Stimulated activated naive CD8-positive, alpha-beta T cell treated with anti-CD3 and anti-CD28 coated beads, Interleukin-15, Interleukin-2, amounts not matched to agents 100 U/mL and 50 U/mL, for 24 hours (primary cell): ENCODE measurements around the gene RHAG.
"Not testable (repeated sequence)": the region's sequence is repeated elsewhere in the genome, so short reads cannot be mapped to it uniquely, and the experiment has no call there.

Source experiments
- ATAC-seq: fragments of 150-1000 bp; cut with Tn5 transposase; one replicate; pipeline ENCODE4 v1.10.0; 2021
- DNase-seq: peaks from one replicate; pipeline ENCODE4 v3.0.0; 2021

The RHAG gene

DNA sequence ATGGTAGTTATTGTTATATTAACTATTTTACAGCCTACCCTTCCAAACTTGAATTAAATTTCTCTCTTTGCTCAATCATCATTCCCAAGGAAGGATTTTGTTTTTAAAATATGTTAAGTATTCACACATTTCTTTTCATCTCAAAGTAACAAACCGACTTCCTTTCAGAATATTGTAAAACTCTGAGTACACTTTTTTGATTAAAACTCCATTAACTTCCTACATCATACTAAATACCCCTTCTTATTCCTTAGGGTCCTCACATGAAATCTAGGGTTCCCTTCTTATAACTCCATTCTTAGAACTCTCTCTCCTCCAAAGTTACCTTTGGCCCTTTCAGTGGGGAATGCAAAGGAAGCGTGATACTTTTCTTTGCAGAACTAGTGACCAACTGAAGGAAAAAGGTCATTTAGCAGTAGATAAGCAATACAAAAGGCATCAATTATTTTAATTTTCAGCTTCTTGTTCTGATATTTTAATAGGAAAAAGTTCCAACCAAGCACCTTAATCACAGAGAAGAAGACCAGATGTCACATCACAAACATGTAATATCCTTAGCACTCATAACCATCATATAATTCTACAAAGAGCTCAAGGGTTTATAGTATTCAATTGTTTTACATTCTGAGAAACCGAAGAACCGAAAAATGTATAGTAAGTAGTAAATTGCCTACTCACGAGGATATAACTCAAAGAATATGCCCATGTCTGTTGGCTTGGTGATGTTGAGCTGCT is 494 bp downstream of the RHAG start:
- ATAC-seq (no peak), DNase-seq (no peak)

DNA sequence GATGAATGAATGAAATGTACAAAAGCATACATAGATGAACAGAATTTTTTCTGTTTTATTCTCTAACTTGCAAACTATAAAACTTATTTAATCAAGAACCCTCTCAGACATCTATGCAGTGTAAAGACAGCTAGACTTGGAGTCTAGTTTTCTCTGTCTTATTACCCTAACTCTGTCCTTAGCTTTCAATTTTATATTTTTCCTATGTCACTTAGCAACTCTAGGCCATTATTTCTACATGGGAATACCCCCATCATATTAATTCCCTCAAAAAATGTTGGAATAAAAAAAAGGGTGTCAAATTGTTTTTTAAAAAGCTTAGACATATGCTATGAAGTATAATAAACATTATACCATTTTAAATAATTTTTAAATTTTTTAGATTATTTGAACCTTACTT is 1.2 kb downstream of the RHAG start:
- ATAC-seq (no peak), DNase-seq (no peak)

DNA sequence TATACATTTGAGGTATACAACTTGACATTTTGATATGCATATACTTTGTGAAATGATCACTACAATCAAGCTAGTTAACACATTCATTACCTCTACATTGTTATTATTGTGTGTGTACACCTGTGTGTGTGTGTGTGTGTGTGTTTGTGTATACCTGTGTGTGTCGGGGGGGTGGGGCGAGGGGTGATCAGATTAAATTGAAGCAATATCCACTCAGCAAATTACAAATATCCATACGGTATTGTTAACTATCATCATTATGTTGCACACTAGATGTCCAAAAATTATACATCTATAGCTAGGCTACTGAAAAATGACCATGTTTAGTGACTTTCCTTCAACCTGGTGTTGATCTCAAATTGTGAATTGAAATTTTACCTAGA is 1.8 kb downstream of the RHAG start:
- no peak for DNase-seq
- no peak for ATAC-seq

DNA sequence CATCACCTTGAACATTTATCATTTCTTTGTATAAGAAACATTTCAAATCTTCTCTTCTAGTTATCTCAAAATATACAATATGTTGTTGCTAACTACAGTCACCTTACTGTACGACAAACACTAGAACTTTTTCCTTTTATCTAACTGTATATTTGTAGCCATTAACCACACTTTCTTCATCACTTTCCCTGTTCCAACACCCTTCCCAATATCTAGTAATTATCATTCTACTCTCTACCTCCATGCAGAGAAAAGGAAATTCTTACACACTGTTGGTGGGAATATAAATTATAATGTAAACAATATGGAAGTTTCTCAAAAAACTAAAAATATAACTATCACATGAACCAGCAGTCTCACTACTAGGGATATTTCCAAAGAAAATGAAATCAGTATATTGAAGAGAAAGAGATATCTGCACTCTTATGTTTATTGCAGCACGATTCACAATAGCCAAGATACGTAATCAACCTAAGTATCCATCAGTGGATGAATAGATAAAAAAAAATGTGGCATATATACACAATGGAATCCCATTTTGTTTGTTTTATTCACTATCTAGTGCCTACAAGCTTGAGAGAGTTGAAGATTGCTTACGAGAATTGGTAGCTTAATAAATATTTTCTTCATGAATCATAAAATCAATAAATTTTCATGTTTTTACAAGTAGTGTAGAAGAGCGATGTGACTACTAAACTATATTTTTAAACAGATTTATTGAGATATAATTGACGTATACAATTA is 2.4 kb downstream of the RHAG start:
- ATAC-seq (no peak), DNase-seq (no peak)

DNA sequence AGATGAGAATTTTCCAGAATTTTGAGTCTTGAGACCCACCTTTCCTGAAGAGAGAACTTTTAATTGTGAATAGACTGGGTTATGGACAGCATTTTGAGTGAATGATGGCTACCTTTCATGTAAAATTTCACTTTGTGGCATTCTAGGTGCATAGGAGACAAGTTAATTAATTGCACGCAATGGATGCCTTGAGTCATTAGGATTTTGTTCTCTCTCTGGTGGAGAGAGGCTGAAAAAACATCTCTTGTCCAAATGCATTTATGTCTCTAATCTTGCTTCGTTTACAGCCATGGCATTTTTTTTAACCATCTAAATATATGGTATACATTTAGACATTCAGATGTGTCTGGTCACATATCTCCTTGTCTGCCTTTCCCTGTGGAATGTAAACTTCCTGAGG is 3.1 kb downstream of the RHAG start:
- no peak for DNase-seq

DNA sequence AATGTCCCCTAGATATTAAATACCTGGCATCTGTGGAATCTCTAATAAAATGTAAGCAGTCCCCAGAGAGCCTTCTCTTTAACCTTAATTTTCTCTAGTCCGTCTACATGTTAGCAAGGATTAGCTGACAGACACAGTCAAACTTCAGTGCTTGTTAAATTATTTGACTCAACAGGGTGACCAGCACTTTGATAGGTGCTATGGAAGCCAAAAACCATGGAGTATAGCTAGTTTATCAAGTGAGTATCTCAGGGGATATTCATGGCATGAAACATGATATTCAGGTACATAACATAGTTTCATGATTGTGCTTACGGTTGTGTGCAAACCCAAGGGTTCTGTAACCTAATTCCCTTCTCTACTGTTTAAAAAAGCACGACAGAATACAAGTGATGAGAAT is 3.9 kb downstream of the RHAG start:
- DNase-seq (no peak), ATAC-seq (no peak)

More for the DNA sequence above, 3.1 kb downstream of the RHAG start:
- no peak for ATAC-seq

DNA sequence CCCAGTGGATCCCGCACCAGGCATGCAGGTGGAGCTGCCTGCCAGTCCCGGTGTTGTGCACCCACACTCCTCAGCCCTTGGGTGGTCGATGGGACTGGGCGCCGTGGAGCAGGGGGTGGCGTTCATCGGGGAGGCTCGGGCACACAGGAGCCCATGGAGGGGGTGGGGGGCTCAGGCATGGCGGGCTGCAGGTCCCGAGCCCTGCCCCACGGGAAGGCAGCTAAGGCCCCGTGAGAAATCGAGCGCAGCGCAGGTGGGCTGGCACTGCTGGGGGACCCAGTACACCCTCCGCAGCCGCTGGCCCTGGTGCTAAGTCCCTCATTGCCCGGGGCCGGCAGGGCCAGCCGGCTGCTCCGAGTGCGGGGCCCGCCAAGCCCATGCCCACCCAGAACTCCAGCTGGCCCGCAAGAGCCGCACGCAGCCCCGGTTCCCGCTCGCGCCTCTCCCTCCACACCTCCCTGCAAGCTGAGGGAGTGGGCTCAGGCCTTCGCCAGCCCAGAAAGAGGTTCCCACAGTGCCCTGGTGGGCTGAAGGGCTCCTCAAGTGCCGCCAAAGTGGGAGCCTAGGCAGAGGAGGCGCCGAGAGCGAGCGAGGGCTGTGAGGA is 7.1 kb downstream of the RHAG start:
- DNase-seq, ATAC-seq: not testable (repeated sequence)

DNA sequence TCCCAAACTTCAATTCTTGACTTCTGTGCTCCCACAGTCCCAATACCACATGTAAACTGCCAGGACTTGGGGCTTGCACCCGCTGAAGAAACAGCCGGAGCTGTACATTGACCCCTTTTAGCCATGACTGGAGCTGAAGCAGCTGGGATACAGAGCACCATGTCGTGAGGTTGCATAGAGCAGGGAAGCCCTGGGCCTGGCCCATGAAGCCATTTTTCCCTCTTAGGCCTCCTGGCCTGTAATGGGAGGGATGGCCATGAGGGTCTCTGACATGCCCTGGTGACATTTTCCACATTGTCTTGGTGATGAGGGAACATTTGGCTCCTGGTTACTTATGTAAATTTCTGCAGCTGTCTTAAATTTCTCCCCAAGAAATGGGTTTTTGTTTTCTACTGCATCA is 9.8 kb downstream of the RHAG start:
- ATAC-seq (no peak), DNase-seq (no peak)

DNA sequence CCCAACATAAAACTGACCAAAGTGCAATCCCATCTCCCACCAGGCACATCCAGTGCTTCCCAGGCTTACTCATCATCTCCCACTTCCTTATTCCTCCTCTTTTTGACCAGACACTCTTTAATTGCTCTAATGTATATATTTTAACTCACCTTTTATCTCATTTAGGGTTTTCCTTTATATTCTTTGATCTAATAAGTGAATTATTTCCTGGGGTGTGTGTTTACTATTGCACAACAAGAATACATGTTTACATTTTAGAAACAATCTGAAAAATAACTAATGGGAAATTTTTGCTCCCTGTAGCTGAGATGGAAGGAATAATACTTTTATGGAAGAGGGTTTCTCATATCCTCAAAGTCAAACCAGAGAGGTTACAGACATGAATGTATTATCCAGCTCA is 18.4 kb downstream of the RHAG start:
- no peak for DNase-seq

DNA sequence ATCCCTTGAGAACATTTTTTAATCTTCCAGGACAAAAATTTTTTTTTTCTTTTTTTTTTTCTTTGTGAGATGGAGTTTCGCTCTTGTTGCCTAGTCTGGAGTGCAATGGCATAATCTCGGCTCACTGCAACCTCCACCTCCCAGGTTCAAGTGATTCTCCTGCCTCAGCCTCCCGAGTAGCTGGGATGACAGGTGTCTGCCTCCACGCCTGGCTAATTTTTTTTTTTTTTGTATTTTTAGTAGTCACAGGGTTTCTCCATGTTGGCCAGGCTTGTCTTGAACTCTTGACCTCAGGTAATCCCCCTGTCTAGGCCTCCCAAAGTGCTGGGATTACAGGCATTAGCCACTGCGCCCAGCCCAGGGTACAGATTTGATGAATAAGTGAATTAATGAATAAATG is 22.5 kb downstream of the RHAG start:
- not testable (repeated sequence) for DNase-seq, ATAC-seq

More for the DNA sequence above, 18.4 kb downstream of the RHAG start:
- no peak for ATAC-seq

DNA sequence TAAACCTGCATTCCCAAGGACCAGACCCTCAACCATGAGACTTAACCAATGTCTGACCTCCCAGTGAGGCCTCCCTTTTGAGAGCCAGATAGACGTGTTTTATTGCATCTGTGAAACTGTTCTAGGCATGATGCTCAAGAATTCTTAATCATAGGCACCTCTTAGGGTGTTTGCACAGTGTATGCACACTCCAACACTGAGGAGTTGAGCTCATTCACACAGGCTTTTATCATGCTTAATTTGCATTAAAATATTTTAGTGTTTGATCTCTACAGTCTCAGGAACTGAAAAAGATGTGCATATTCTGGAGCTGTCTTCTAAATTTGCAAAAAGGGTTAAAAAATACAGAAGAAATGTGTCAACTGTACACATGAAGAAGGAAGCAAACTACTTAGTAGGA is 27.4 kb downstream of the RHAG start:
- ATAC-seq (no peak), DNase-seq (no peak)

DNA sequence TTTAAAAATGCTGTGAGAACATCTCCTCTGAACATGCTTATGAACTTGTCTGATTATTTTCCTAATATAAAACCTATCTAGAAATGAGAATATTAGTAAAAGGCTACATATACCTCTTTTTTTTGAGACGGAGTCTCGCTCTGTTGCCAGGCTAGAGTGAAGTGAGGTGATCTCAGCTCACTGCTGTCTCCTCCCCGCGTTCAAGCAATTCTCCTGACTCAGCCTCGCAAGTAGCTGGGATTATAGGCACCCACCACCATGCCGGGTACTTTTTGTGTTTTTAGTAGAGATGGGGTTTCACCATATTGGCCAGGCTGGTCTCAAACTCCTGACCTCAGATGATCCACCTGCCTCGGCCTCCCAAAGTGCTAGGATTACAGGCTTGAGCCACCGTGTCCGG is 28.4 kb downstream of the RHAG start:
- not testable (repeated sequence) for DNase-seq, ATAC-seq

DNA sequence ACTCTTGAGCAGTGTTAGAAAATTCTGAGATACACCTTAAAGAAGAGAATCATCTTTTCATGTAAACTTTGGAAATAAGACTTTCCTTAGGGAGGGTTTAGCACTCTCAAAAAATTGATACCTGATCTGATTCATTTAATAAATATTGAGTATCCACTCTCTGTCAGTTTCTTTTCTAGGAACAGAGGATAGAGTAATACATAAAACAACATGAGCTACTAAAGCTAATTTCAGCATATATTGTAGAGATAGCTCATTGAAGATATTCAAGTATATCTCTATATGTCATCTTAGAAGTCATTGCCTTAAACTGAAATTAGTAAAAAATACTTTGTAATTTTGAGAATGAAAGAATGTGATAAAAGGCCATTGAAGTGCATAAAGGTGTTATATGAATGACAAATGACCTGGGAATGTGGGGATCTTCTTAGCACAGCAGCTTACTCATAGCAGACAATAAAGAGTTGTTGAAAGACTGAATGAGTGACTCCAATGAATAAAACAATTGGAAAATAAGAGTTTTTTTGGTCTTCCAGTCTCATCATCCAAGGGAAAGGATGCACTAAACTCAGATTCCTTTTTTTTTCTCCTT is 29.2 kb downstream of the RHAG start:
- no peak for ATAC-seq

DNA sequence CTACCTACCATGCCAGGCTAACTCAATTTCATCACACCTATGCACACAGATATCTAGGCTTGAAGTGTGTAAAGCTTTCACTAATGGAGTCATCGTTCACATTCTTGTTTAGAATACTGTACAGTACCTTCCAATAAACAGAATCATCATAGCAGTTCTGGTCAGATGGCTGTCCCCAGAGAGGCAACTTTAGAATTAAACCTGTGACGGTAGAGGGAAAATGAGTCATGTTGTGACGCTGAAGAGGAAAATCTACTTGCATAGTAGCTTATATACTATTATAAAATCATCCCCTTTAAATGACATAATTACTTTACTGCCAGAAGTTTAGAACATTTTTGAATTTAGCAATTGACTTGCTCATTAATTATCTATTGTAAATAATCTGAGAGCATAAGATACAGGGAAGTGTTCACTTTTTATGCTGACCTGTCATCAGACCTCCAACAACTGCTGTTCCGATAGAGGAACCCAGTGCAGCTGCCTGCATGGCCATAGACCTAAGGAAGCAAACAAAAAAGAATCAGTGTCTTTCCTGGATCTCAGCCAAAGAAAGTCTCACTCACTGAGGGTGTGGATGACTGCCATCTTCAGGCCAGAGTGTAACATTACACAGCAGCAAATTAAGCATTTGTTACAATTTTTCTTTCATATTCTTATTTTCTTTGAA is 29.8 kb downstream of the RHAG start:
- DNase-seq (peak; percentile 5), ATAC-seq (no peak)

More for the DNA sequence above, 29.2 kb downstream of the RHAG start:
- no peak for DNase-seq

DNA sequence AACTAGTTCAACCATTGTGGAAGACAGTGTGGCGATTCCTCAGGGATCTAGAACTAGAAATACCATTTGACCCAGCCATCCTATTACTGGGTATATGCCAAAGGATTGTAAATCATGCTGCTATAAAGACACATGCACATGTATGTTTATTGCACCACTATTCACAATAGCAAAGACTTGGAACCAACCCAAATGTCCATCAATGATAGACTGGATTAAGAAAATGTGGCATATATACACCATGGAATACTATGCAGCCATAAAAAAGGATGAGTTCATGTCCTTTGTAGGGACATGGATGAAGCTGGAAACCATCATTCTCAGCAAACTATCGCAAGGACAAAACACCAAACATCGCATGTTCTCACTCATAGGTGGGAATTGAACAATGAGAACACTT is 32.6 kb downstream of the RHAG start:
- DNase-seq, ATAC-seq: not testable (repeated sequence)

DNA sequence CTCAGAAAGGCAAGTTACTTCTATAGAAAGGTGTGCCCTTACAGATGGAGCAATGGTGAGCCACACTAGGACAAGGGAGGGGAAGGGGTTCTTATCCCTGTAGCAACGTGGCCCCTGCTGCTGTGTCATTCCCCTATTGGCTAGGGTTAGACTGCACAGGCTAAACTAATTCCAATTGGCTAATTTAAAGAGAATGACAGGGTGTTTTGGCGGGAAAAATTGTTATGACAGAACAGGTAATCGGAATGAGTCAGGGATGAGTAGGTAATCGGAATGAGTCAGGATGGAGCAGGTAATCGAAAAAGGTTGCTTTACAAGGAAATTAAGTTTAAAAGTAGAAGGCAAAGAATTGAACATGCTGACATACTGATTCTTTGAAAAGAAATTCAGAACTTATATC is 49.4 kb downstream of the RHAG start:
- DNase-seq, ATAC-seq: not testable (repeated sequence)

DNA sequence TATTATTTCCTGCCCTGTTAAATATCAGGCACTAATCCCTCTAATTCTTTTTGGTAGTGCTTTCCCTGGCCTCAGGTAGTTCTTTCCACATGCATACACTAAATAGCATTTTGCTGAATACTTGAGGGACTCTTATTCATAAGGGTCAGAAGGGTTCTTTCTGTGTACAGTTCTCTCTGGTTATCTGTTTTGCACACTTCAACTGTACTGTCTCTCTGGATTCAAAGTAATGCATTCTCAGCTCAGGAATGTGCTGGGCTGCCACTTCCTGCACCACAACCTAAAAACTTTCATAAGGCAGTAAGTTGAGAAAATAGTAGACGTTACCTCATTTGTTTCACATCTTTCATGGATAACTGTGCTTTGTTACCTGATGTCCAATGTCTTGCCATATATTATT is 54.1 kb downstream of the RHAG start:
- DNase-seq (no peak), ATAC-seq (no peak)

DNA sequence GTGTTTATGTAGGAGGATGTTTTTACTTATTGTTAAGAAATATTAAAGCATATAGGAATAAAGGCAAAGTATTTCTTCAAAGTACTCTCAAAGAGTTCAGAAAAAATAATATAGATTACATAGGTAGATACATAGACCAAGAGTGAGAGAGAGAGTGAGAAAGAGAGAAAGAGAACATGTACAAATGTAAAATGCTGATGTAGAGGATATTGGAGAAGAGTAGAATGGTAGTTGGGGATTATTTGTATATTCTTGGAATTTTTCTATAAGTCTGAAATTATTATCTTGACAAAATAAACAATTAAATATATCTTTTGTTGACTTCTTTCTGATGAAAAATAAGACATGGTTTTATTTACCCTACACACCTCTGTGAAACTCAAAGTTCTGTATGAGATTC is 57.0 kb downstream of the RHAG start:
- DNase-seq (no peak), ATAC-seq (no peak)

DNA sequence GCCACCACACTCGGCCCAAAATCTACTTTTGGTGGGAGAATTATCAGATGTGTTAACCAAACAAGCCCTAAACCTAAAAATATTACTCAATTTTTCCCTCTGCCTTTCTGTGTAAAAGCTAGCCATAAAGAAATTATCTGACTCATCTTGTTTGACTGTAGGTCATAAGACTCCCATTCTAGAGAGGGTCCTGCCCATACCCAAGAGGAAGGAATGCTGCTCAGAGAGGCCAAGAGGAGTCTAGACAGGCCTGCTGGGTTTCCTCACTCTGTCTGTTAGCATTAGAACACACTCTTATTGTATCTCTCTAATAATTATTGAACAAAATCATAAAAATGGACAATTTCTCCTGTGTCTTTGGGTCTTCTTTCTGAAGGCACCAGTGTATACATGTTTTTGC is 60.0 kb downstream of the RHAG start:
- ATAC-seq (no peak), DNase-seq (no peak)

DNA sequence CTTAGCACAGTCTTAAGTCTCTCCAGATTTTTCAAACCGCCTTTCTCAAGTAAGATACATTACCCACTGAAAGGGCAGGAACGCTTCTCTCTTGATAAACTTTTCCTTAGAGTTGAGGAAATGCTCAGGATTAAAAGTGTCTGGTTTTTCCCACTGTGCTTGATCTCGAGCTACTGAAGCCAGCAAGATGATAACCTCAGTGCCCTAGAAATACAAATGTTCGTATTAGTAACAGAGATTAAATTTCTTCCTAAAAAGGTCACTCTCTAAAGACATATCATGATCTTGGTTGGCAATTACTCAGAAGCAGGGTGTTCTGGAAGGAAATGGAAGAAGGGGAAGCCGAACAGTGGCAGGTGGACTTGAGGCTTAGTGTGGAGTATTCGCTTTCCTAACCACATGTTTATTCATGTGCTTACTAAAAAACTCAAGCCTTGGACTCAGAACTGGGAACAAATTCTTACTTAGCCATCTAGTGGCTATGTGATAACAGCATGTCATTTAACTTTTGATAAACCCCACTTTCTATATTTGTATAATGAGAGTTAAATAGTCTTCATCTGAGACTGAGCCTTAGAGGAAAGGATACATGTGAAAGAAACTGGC is 66.1 kb downstream of the RHAG start:
- no peak for ATAC-seq
- no peak for DNase-seq

DNA sequence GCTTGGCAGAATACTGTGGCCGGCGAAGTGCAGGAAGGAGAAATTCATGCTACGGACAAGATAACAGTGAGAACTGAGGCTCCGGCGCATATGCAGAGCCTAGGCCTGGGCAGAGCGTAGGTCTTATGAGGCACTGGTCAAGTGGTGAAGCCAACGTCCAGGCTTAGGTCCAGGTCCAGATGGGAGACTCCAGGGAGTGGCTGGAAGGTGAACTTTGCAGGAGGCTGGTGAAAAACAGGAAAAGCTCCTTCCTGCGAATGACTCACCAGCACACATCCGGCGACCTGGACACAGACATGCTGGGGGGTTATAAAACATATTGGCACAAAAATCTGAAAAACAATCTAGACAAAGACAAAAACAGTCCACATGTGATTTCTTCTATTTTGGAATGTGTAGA is 70.8 kb downstream of the RHAG start:
- DNase-seq (no peak), ATAC-seq (no peak)

DNA sequence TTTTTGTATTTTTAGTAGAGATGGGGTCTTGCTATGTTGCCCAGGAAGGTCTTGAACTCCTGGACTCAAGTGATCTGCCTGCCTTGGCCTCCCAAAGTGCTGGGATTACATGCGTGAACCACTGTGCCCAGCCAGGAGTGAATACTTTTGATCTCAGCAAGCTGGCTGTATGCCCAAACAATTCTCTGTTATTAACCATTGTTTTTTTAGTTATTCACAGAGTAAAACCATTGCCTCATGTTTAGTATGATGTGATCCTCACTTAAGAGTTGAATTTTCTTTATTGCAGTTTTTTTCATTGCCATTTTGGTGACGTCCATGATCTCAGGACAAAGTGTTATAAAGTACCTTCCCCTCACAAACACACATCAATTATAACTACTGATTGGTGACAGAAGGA is 71.4 kb downstream of the RHAG start:
- no peak for DNase-seq
- ATAC-seq: no peak
